Measurements from ENCODE around the gene XRCC5.

- TF ChIP-seq, protein P1, sequence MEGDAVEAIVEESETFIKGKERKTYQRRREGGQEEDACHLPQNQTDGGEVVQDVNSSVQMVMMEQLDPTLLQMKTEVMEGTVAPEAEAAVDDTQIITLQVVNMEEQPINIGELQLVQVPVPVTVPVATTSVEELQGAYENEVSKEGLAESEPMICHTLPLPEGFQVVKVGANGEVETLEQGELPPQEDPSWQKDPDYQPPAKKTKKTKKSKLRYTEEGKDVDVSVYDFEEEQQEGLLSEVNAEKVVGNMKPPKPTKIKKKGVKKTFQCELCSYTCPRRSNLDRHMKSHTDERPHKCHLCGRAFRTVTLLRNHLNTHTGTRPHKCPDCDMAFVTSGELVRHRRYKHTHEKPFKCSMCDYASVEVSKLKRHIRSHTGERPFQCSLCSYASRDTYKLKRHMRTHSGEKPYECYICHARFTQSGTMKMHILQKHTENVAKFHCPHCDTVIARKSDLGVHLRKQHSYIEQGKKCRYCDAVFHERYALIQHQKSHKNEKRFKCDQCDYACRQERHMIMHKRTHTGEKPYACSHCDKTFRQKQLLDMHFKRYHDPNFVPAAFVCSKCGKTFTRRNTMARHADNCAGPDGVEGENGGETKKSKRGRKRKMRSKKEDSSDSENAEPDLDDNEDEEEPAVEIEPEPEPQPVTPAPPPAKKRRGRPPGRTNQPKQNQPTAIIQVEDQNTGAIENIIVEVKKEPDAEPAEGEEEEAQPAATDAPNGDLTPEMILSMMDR (IDR thresholded peaks at IDR 0.05): peak in 2 of 3 experiments; percentile 27 to 30
- TF ChIP-seq POLR2A (IDR thresholded peaks at IDR 0.05): no peak
Observed at GRCh38 chr2:216215658-216216390, 106.7 kb downstream of the XRCC5 start.

Measured in testis (tissue), 2 donors.